GM10248 (cell line): ENCODE results near the gene SFTPD.

ENCODE experiments used
- CTCF ChIA-PET: fragments of 300-600 bp; sonication (Branson Sonifier 250); formaldehyde crosslinking; extraction: SDS; loops from one replicate; lab custom pipeline; 2021; ENCODE audit warnings: antibody characterized with exemption; lab: Yijun Ruan, JAX
- POLR2A ChIA-PET: fragments of 350-650 bp; sonication (Branson Sonifier 250); formaldehyde crosslinking; extraction: SDS; loops from one replicate; lab custom pipeline; 2020; ENCODE audit warnings: antibody characterized with exemption; lab: Yijun Ruan, JAX
- DNase-seq: peaks from one replicate; pipeline ENCODE4 v3.0.0; 2012; ENCODE audit errors: extremely low spot score
- CTCF ChIP-seq: IDR thresholded peaks from 2 replicates; pipeline ENCODE4 v1.5.1; 2012; ENCODE audit warnings: mild to moderate bottlenecking, low read depth; ENCODE audit errors: extremely low read depth, missing control alignments, control extremely low read depth

Gene SFTPD

GRCh38 chr10:79944428-79945395 is 4.2 kb downstream of the SFTPD start:
- no peak for DNase-seq
- no peak for TF ChIP-seq CTCF
- POLR2A ChIA-PET: no interaction called here
- CTCF ChIA-PET: interaction anchor here (1.0 to 1.3 kb wide), 2 partner anchors 16 to 19 kb away, joined by 3 read pairs; no protein-coding TSS in a partner anchor

GRCh38 chr10:79943871-79944270 is 5.0 kb downstream of the SFTPD start:
- no peak for TF ChIP-seq CTCF
- DNase-seq: no peak
- CTCF ChIA-PET: interaction anchor here (1.0 to 1.3 kb wide), 3 partner anchors 13 to 19 kb away, joined by 3 read pairs; no protein-coding TSS in a partner anchor
- POLR2A ChIA-PET: no interaction called here

- ChIA-PET CTCF (interaction anchor here (1.1 to 2.1 kb wide), 3 partner anchors 9 to 12 kb away, joined by 3 to 6 read pairs (median 3); no protein-coding TSS in a partner anchor), POLR2A (no interaction called here)
- no peak for DNase-seq
- TF ChIP-seq CTCF: no peak
These were observed 6.4 kb downstream of the SFTPD start for GRCh38 chr10:79942261-79943185.

- no peak for TF ChIP-seq CTCF
- ChIA-PET POLR2A (no interaction called here), CTCF (interaction anchor here (1.4 to 2.1 kb wide), 2 partner anchors 10 kb away, joined by 3 to 6 read pairs; no protein-coding TSS in a partner anchor)
- DNase-seq: no peak
These were observed 7.2 kb downstream of the SFTPD start for GRCh38 chr10:79941585-79942210.

GRCh38 chr10:79941146-79941545 is 7.8 kb downstream of the SFTPD start:
- no peak for TF ChIP-seq CTCF
- ChIA-PET CTCF (interaction anchor here (2.1 kb wide), 1 partner anchor 10 kb away, joined by 6 read pairs; no protein-coding TSS in a partner anchor), POLR2A (no interaction called here)
- DNase-seq: no peak
